Stimulated activated CD8-positive, alpha-beta memory T cell treated with anti-CD3 and anti-CD28 coated beads, Interleukin-12 subunit alpha, Interleukin-12 subunit beta, amount 100 ng/mL, for 24 hours (primary cell): ENCODE data around the gene IL19.

Experiments used
- DNase-seq: peaks from one replicate; pipeline ENCODE4 v3.0.0-alpha.2; 2020; ENCODE audit errors: extremely low read depth

IL19 gene

DNA sequence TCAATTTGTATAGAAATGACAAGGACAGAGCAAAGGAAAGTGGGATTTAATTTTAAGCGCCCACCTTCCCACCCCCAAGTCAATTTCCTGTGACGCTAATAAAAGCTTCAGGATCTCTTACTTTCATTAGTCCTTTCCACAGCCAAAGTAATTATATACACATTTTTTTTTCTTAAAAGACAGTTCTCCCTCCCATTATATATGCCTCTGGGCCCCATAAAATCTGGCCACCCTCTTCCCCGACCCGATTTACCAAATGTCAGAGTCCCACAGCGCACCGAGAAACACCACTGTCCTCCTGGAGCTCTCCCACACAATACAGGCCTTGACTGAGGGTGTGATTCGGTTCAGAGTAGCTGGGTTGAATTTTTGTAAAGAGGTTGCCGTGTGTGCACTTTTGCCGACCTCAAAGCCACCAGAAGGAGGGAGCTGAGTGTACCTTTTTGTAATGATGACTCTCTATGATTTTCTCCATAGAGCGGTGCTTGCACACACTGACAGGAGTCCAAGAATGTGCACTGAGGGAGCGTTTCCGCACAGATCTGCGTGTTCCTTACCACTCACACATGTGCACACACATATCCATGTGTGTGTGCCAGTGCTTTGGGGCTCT lies 27.9 kb downstream of the IL19 start:
- DNase-seq: no peak

DNA sequence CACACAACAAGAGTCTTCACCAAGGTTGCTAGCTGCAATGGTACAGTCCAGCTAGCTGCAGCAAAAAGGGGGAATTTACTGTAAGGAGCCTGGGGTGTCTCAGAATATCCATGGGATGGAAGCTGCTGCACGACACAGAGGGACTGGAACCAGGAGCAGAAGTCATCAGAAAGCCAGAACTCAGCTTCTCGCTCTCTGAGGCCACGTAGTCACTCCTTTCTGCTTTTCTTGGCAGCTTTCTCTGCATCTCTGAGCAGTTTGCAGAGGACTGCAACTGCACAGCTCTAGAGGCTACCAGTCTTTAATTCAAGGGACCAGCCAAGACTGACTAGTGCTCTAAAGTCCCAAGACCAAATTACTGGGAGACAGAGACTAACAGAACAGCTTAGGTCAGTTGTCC lies 28.7 kb downstream of the IL19 start:
- DNase-seq: no peak

DNA sequence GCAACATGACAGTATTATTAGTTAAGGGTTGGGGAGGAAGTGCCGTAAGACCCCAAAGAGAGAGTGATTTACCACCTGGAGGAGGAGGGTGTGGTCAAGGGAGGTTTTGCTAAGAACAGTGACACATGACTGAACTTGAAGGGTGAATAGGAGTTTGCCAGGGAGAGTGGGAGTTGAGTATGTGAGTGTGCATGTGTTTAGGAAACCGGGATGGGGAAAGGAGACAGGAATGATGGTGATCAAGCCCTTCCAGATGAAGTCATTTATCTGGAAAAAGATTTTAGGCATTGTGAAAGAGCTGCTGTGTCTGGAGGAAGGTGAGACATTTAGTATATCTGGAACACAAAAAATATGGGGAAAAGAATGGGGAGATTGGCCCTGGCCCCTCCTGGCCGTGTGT lies 29.8 kb downstream of the IL19 start:
- no peak for DNase-seq

DNA sequence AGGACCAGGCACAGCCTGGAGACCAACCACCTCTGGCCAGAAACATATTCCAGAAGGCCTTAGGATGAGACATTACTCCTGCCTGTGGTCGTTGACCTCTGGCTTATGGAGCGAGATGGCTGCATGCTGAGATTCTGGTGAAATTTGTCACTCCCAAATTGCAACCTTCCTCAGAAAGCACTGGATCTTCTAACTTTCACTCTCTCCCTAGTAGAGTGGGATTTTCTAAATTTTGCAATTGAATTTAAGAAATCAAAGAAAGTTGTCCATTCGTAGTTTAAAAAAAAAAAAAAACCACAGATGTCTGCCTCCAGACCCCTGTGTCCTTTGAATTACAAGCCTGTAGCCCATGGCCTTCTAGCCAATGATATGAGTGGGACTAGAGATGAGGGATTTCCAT lies 30.3 kb downstream of the IL19 start:
- no peak for DNase-seq

DNA sequence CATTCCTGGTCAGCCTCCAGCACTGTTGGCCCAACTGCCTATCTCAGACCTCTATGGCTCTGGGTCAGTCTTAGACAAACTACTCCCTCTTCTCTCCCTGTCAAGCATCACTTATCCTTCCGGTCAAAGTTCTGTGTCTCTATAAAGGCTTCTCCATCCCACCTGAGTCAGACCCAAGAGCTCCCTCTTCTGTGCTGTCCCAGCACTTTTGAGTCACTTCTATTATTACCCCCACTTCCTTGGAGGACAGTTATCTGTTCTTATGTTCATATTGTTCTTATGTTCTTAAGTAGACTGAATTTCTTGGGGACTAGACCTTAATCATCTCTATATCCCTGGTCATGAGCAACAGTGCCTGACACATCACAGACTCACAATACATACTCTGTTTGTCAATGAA lies 30.9 kb downstream of the IL19 start:
- no peak for DNase-seq

DNA sequence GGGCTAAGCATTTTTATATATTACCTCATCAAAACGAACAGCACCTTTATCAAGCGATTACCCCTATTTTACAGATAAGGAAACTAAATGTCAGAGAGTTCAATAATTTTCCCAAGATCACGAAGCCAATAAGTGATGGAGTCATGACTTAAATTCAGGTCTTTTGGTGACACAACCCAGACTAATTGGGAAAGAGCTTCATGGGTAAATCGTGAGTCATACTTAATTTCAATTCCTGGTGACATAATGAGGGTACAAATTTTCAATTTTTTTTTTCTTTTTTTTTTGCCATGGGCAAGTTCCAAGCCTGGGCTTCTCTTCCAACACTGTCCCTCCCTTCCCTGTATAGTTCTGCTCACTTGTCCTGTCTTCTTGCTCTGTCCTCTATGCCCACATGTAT lies 31.8 kb downstream of the IL19 start:
- no peak for DNase-seq

DNA sequence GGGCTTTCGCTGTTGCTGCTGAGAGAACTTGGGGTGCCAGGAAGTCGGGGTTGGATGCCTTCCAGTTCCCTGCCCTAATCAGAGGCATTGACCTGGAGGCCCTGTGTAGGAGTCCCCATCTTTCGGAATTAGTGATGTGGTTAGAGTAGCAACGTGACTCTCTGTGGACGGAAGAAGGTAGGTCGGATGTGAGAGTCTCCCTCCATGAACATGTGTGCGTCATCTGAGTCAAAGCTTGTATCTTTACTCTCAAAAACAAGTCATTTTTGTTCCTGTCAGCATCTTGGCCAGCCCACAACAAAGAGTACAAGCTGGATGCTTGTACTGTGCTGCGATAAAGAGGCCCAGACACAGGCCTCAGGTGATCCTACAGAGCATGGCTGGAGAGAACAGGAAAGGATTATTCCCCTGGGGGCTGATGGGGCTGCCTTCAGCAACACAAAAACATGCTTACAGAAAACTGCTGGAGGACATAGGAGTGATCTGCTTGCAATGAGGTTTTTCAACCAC lies 32.7 kb downstream of the IL19 start:
- DNase-seq: peak; percentile 47

DNA sequence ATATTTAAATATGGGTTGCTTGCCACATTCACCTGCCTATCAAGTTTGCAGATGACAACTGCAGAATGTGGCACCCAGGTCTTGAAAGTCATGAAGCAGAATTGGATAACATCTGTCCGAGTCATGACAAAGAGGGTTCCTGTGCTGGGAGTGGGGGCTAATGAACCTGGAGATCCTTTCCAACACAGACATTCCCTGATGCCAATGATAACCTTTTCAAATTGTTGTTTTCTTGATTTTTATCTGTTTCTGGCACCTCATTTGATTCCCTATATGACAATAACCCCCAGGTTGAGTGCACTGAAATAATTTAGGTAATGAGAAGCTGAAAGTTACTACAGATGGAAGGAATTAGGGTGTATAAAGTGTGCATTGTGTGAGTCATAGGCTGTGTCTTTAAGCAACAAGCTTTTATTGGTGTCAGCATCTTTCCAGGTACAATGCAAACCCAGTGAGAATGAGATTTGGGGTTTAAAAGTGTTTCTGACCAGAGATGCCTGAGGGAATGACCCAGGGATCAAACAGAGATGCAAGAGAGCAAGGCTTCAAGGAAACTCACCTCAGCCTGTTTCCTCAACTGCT lies 33.7 kb downstream of the IL19 start:
- no peak for DNase-seq

DNA sequence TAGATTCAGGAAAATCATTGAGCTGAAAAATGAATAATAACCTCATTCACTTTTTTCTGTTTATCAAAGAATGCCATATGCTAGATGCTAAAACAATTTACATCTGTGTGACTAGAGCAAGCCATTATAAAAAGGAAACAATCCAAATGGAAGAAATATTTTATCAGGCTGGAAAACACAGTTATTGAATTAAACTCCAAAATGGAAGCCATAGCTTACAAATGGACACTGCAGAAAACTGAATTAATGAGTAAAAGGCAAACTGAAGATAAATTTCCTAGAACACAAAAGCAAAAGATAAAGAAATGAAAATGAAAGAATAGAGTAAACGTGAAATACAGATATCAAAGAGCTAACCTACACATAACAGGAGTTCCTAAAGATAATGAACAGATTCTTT lies 34.8 kb downstream of the IL19 start:
- DNase-seq: no peak

DNA sequence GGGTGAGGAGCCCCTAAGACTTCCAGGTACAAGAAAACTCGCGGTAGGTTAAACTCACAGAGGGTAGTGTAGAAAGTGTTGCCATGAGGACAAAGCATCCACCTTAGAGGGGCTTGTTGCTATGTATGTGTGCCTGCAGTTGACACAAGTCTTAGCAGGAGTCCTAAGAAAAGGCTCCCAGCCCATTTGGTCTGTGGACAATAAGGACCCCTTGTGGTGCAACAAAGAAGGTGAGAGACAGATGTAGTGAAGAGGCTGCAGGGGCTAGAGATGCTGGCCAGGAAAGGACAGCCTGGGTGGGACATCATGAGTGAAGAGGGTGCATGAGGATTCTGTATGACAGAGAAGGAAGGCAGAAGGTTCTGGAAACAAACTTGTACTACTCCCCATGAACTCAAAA lies 38.0 kb downstream of the IL19 start:
- DNase-seq: no peak

DNA sequence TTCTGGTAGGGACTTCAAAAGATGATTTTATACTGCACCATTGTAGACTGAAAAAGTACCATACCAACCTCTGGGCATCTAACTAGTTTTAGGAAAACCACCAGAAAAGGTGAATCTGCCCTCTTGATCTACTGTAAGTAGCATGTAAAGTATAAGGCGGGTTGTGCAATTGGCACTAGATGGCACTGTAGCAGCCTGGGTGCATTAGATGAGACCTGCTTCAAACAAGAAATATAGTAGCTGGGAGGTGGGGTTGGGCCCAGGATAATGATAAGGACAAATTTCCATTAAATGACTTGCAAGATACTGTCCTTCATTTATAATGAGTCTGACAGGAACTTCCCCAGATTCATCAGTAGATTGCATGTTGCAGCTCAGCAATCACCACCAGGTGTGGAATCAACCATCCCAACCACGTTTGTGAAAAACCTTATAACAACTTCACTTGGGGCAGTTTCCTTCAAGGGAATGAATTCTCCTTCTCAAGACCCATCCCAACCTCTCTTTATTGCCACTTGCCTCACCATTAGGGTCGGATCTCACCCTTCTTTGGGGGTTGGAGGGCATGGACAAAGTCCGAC lies 39.0 kb downstream of the IL19 start:
- no peak for DNase-seq

DNA sequence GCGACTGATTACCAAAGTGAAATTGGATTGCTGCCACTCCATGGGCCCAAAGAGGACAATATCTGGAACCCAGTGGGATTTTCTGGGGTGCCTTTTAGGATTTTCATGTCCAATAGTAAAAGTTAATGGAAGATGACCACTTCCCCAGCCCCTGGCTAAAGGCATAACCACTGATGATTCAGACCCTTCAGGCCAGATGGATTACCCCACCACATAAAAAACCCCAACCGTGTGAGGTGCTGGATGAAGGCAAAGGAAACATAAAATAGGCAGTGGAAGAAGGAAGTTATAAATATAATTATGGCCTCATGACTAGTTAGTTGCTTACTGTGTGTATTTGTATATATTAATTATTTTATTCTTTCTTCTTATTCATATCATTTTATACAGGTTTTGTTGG lies 41.9 kb downstream of the IL19 start:
- no peak for DNase-seq

DNA sequence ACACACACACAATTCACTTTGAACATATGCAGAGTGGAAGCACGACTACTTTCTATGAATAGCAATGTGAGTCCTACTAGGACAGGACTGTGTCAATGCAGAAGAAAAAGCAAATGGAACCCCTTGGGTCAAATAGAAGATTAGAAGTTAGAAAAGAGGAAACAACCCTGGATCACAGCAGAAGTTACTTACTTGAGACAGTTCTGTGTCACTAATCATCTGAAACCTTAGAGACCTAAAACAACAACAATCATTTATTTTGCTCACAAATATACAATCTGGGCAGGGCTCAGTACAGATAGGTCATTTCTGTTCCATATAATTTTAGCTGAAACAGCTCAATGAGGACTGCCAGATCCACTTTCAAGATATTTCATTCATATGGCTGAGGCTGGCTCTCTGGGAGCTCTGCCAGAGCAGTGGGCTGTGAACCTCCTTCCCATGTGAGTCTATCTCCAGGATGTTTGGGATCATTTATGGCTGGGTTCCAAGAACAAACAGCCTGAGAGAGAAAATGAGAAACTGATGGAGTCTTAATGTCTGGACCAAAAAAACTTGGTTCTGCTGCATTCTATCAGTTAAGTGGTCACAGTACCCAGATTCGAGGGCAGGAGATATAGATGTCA lies 44.3 kb downstream of the IL19 start:
- DNase-seq: no peak

DNA sequence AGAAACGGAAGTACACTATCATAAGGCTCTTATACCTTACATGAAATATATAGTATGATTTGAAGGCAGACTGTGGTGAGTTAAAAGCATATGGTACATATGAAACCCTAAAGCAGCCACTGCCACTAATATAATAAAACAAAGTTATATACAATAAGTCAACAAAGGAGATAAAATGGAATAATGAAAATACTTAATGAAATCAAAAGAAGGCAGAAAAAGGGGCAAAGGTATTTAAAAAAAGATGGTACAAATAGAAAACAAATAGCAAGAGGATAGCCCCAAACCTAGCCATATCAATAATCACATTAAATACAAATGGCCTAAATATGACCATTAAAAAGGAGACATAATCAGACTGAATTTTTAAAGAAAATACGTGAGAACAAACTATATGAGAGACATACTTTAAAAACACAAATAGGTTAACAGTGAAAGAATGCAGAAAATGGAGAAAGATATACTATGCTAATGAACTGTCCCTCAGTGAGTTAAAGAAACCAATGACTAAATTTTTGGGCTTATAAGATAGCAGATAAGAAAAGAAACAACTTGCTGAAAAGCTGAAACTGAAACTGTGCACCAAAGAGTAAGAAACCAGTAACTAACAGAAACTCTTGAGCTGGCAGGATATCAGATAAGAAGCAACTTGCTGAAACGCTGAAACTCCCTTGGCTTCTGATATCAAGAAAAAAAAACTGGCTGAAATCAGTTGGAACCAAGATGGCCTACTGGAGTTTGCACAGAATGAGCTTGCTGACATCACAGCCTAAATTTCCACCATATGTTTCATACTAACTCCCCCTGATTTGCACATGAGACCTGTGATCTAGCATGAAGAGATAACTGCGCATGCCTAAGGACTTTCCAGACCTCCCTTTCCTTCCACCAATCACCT lies 46.1 kb downstream of the IL19 start:
- DNase-seq: no peak

DNA sequence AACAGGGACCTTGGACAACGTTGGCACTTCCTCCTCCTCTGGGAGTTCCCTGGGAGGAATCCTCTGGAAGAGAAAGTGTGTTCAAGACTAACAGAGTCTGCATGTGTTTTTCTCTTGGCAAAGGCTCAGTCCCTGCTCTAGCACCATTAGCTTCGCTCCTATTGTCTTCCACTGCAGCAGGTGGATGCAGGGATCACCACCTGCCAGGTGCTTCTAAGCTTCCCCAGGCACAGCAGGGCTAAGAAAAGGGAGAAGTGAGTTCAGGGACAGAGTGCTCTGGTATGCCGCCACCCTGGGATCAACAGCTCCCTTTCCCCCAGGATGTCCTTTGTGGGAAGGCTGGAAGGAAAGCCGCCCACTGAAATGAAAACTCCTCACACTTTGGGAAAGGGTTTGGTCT lies 50.9 kb downstream of the IL19 start:
- DNase-seq: no peak

DNA sequence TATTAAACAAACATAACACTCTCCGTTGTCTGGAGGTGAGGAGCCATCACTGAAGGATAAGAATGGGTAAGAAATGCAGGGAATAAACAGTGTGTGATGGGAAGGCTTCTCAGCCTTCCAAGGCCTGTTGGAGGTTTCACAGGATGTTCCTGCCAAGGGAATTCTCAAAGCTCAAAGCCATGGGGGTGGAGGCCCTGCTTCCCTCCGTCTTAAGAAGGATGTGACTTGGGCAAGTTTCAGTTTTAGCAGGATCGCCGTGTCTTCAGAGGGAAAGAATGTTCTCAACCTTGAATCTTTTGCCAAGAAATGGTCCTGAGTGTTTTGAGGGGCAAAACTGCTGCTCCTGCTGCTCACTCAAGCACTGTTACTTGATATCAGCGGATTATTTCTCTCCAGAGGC lies 53.2 kb downstream of the IL19 start:
- DNase-seq: no peak

DNA sequence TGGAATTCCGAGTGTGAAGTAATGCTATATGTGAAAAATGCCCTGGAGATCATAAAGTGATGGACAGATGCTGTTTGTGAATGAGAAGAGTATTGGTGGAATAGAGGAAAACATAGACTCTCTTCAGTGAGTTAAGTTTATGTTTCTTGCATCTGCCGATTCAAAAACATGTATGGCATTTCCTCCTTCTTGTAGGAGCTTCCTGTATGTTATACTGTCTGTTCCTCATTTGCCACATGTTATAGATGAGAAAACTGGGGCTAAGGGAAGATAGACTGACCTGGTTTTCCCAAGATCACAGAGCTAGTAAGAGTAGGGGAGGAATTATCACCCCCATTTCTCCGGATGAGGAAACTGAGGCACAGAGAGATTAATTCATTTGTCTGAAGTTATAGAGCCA lies 53.8 kb downstream of the IL19 start:
- no peak for DNase-seq

DNA sequence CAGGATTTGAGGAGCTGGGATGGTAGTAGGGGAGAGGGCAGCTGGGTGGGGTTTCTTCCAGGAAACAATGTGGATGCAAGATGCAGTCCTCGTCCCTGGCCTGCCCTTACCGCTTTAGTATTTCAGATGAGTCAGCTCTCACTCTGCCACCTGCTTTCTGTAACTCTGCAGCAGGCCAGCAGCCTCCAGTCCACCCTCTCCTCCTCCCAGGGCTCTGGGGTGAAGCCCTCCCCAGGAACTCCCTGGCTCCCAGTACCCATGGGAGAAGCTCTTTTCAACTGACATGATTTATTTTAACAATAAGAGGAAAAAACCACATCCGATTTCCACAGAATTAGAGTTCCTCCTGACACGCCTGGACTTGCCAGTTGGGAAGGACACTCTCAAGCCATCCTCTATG lies 55.8 kb downstream of the IL19 start:
- no peak for DNase-seq

DNA sequence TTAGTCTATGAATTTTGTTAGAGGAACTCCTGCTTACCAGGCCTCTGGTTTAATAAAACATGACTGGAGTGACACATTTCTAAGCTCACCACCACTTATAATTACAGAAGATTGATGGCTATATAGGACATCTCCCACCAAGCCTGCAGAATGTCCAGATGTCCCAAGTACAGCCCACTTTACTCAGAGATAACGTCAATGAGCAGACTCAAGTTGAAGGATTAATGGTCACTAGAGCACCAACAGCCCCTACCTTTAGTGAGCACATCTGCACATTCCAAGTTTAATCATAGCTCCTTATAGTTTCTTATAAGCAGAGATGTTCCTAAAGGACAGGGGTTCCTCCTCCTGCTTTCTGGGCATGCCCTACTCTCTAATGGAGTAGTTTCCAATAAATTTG lies 57.5 kb downstream of the IL19 start:
- DNase-seq: no peak

DNA sequence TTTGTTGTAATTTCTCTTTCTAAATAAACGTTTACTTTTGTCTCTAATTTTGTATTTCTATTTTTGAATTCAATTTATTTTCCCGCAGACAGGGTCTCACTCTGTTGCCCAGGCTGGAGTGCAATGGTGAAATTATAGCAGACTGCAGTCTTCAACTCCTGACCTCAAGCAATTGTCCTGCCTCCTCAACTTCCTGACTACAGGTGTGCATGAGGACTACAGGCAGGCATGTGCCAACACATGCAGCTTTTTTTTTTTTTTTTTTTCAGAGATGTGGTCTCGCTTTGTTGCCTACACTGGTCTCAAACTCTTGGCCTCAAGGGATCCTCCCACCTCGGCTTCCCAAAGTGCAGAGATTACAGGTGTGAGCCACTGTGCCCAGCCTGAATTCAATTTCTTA lies 58.2 kb downstream of the IL19 start:
- DNase-seq: no peak

DNA sequence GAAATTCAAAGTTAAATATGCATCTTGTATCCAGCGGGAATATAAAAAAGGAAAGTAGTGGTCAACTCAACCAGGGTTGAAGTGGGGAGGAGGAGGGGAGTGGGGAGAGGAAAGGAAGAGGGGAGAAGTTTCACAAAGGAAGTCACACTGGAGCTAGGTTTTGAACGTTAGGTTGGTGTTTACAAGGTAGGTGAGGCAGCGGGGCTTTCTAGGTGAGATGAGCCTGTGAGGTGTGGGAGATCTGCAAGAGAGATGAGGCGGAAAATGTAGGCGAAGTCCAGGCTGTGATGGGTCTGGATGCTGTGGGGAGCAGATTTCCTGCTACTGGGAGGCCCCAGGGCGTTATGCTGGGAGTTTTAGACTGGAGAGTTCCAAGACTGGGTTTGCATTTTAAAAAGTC lies 58.7 kb downstream of the IL19 start:
- no peak for DNase-seq

DNA sequence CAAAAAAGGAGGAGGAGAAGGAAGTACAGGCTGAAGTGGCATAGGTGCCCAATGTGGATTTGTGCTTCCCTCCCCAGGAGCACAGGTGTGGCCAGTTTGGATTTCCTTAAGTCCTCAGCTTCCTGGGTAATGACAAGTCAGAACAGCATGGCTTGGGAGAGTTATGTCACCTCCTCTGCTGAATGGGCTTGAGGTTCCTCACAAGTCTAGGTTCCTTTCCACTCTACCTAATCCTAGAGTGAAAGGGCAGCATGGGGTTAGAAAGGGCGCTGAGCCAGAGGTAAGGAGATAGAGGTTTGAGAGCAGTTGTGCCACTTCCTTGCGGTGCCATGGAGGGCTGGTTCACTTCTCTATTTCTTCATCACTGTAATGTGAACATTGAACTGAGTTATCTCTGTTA lies 59.3 kb downstream of the IL19 start:
- no peak for DNase-seq
